Erythroblast (primary cell): ENCODE measurements around the gene CFAP54.

ENCODE experiments used
- GATA1 ChIP-seq: IDR thresholded peaks from 2 replicates; pipeline ENCODE4 v1.6.1; 2011; ENCODE audit warnings: low read depth, mild to moderate bottlenecking, control low read depth, low read length, moderate library complexity
- POLR2A ChIP-seq: IDR thresholded peaks from 2 replicates; pipeline ENCODE4 v1.6.1; 2011; ENCODE audit warnings: mild to moderate bottlenecking, low read length

DNA sequence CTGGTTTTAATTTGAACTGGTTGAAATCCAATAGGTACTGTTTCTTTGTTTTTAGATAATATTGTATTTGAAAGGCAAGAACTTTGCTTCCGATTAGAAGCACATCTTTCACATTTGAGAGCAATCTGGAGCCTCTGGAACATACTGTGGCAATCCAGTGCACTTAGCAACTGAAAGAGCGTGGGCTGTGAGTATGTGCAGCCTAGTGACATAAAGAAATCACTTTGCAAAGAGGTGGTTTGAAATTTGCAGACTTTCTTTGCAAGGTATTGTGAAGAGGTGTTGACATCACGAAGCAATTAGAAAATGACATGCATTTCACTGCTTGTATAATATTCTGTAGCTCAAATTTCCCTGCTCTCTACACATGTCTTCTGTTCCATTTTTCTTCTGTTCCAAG is 23.5 kb upstream of the CFAP54 start:
- no peak for TF ChIP-seq POLR2A
- no peak for TF ChIP-seq GATA1
